ENCODE results near the gene SGO2.
"Not testable (repeated sequence)": the region's sequence is repeated elsewhere in the genome, so short reads cannot be mapped to it uniquely, and the experiment has no call there.

The SGO2 gene

GRCh38 chr2:200624658-200625057 is 98.7 kb downstream of the SGO2 start:
- peak; percentile 87 for DNase-seq

GRCh38 chr2:200625282-200625681 is 99.3 kb downstream of the SGO2 start:
- DNase-seq: no peak

GRCh38 chr2:200625958-200626363 is 100.0 kb downstream of the SGO2 start:
- peak; percentile 40 for DNase-seq

- DNase-seq: no peak
These were observed 101.2 kb downstream of the SGO2 start for GRCh38 chr2:200627110-200627770.

GRCh38 chr2:200628461-200628860 is 102.5 kb downstream of the SGO2 start:
- not testable (repeated sequence) for DNase-seq

GRCh38 chr2:200631287-200631686 is 105.3 kb downstream of the SGO2 start:
- DNase-seq: no peak
